IPS-NIHi11 (cell line): ENCODE data around the gene CBFA2T3.
"Not testable (repeated sequence)": the region's sequence is repeated elsewhere in the genome, so short reads cannot be mapped to it uniquely, and the experiment has no call there.

Experiments used
- DNase-seq: peaks from one replicate; pipeline ENCODE4 v3.0.0; 2012; ENCODE audit warnings: mixed read lengths, low spot score

CBFA2T3 gene

GRCh38 chr16:88889702-88890352 lies 87.2 kb downstream of the CBFA2T3 start:
- not testable (repeated sequence) for DNase-seq

GRCh38 chr16:88888461-88889387 lies 88.3 kb downstream of the CBFA2T3 start:
- DNase-seq: no peak

DNA sequence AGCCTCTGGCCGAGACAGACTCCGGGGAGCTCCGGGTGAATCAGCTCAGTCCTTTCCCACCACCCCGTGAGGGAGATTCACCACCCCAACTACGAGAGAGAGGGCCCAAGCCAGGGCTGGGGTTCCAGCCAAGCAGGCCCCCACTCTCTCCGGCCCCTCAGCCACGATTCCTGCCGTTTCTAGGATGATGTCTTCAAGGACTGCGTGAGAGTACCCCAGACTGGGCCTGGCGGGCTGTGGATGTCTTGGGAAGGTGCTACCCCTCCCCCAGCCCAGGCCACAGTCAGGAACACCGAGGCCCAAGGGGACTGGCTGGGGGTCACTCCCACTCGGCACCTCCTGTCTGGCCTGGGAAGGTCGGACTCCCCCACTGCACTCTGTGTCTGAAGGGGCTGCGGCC lies 89.0 kb downstream of the CBFA2T3 start:
- DNase-seq: no peak

DNA sequence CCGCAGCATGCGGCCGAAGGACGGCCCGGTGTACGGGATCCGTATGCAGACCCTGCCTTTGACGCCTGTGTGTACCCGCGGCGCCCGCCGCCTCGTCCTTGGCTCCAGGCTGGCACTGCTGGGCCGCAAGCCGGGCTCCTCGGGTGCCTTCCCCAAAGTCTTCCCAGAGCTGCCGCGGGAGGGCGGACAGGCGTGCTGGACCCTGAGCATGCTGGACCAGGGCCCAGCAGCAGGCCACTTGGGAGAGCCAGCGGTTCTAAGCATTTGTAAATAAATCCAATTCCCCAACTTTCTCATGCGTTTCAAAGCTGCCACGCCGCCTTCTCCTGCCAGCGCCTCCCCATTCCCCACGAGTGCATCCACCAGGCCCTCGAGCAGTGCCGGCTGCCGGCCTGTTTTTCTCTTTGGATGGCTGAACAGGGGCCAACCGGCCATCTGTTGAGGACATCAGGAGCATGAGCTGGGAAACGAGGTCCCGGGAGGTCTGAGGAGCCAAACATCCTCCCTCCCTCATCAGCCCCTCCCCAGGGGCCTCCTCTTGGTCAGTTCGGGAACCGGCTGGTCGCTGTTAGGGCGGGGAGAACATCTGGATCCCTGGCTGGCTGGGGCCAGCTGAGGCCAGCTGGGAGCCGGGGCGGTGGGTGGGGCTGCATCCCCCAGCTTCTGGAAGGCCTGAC lies 90.0 kb downstream of the CBFA2T3 start:
- DNase-seq: no peak

DNA sequence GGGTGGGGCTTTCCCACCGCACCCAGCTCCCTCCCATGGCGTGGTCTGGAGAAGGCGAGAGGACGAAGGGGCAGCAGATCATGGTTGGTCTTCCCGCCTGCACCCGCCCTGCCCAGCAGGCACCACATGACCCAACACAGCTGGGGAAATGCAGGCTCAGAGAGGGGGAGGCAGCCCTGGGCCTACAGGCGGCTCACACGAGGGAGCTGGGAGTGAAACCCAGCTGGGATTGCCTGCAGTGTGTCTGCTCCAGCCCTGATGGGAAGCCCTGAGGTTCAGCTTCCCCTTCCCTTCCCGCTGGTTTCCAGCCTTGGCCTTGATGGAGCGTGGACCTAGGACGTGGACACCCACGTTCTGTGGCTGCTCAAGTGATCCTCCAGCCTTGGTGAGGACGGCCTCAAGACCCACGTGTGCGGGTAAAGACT lies 90.6 kb downstream of the CBFA2T3 start:
- no peak for DNase-seq

GRCh38 chr16:88885693-88886280 lies 91.2 kb downstream of the CBFA2T3 start:
- DNase-seq: no peak

DNA sequence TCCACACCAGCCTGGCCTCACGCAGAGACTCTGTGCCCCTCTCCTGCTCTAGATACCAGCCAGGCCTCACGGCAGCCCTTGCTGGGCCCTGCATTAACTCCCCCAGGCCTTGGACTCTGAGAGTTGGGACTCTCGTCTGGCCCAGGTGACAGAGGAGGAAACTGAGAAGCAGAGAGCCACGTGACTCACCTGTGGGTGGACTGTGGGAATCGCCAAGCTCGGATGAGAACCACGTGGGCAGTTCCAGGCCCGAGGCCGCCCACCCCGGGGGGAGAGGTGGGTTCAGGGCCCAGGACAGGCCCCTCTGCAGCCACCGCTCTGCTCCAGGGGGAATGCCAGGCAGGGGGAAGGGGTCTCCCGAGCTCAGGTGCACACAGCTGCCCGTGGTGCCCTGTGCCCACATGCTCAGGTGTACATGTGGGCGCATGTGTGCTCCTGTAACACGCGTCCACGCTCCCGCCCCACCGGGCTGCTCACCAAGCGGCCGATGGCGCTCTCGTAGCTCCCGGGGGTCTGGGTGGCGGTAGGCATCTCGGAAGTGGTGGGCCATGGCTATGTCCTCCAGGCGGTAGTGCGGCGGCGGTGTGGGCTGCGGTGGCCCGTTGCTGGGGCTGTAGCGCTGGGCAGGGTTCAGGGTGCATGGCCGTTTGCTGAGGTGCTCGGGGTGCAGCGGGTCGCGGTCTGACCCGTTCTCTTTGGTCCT lies 92.3 kb downstream of the CBFA2T3 start:
- DNase-seq: no peak

GRCh38 chr16:88883946-88884345 lies 93.1 kb downstream of the CBFA2T3 start:
- no peak for DNase-seq

DNA sequence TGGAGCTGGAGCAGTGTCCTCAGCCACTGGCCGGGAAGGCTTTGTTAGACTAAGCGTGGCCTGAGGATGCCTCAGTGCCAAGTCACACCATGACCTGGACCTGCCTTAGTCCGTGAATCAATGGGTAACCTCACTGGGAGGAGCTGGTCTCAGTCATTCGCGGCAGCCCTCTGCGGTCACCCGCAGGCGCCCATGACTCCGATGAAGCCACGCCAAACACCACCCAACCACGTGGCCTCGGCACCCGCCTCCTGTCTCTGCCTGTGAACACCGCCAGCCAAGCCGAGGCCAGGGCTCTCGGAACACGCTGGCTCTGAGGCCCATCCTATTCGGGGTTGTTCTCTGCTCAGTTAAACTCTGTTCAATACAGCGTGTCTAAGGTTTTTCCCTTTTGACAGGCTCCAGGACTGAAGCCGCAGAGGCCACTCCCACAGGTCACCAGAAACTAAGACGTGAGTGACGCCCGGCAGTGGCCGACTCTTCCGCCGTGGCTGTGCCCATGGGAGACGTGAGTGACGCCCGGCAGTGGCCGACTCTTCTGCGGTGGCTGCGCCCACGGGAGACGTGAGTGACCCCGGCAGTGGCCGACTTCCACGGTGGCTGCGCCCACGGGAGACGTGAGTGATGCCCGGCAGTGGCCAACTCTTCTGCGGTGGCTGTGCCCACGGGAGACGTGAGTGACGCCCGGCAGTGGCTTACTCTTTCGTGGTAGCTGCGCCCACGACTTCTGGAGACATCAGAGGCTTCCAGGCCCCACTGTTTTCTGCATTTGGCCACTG lies 93.7 kb downstream of the CBFA2T3 start:
- no peak for DNase-seq

DNA sequence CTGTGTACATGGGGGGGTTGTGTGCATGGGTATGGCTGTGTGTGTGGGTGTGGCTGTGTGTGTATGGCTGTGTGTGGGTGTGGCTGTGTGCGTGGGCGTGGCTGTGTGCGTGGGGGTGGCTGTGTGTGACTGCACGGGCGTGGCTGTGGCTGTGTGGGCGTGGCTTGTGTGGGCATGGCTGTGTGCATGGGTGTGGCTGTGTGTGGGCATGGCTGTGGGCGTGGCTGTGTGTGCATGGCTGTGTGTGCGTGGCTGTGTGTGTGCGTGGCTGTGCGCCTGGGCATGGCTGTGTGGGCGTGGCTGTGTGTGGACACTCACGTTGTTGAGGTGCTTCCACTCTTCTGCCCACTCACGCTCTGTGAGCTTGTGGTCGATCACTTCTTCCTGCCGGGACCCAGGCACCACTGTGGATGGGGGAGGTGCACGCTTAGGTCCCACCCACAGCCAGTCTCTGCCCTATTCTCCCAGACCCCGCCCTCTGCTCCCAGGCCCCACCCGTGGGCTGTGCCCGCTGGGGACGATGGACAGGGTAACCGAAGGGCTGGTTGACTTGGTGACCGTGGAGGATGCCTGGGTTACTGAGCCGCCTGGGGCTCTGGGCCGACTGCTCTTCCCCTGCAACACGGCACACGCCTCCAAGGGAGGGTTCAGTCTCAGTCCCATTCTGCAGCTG lies 94.5 kb downstream of the CBFA2T3 start:
- no peak for DNase-seq

DNA sequence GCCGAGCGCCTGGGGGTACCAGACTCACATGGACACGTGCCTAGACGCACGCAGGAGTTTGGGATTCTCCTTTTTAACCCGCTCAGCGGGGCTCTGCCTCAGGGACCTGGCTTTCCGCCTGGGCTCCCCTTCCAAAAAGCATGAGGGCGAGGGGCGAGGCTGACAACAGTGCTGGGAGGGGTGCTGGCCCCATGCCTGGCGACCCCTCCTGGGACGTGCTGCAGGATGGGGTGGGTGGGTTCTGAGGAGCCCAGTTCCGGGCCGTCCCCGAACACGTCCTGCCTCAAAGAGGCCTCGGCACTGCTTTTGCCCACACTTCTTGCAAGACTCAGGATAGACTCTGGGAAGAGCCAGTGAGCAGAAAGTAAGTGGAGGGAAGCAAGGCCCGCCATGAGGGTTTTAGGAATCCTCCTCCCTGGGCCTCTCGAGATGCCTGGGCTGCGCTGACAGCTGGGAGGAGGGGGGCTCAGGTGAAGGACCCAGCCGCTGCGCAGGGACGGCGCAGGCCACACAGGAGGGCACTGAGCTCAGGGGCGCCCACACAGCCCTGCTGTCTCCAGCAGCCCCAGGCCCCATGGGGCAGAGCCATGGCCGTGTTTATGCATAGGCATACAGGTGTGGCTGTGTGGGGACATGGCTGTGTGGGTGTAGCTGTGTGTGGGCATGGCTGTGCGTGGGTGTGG lies 95.2 kb downstream of the CBFA2T3 start:
- no peak for DNase-seq

GRCh38 chr16:88881007-88881615 lies 95.9 kb downstream of the CBFA2T3 start:
- no peak for DNase-seq

DNA sequence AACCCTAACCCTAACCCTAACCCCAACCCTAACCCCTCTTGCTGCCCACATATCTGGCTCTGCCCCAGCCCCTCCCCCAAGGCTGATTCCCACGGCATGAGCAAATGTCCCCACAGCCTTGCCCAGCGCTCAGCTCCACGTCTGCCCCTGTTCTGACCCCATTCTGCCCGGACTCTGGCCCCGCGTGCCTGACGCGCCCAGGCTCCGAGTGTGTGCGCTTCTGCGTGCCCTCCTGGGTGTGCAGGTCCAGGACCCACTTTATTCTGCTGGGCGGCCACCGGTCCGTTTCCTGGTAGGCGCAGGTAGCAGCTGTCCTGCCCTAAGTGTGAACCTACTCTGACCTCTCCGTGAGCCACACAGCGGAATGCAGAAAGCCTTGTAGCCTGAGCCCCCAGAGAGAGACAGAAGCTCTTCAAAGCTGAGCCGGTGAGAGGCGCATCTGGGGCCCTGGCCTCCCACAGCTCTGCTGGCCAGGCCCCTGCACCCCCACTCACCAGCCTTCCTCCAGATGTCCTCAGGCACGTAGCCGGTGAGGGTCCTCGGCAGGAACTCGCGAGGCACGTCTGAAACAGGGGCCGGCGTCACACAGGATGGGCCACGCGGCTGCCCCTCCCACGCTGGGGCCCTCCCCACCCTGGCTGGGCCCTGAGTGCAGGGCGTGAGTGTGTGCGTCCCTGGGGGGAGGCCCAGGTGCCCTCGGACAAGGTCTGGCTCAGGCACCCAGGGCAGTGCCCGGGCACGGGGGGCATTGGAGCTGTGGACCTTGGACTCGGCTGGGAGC lies 96.6 kb downstream of the CBFA2T3 start:
- DNase-seq: no peak

GRCh38 chr16:88879788-88880055 lies 97.3 kb downstream of the CBFA2T3 start:
- DNase-seq: no peak

DNA sequence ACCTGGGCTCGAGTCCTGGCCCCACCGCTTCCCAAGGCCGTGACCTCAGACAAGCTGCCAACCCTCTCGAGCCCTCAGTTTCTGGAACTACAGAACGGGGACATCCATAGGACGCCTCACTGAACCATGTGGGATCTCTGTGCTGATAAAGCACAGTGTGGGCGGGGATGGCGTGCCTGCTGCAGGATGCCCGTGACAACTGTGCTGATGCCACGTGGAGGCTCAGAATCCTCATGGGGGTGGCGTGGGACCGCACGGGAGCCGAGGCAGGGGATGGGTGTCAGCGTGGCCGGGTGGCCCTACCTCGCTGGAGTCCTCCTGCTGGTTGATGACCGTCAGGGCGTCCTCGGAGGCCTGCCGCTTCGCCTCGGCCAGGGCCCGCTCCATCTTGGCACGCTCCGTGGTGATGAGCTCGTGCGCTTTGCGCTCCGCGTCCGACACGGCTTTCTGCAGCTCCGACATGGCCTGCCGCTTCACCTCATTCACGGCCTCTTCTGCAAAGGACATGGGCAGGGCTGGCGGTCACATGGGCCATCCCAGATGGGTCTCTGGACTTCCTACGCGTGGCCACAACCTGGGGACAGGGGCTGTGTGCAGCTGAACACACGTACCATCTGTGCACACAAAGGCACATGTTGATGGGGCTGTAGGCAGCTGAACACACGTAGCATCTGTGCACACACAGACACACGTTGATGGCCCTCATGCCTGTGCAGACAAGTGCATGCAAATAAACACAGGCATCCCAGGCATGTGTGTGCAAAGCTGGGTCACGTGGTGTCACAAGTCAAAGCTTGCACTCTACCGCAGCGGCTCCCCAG lies 97.8 kb downstream of the CBFA2T3 start:
- DNase-seq: no peak

- DNase-seq: no peak
Measured at GRCh38 chr16:88878356-88878755, 98.7 kb downstream of the CBFA2T3 start.

DNA sequence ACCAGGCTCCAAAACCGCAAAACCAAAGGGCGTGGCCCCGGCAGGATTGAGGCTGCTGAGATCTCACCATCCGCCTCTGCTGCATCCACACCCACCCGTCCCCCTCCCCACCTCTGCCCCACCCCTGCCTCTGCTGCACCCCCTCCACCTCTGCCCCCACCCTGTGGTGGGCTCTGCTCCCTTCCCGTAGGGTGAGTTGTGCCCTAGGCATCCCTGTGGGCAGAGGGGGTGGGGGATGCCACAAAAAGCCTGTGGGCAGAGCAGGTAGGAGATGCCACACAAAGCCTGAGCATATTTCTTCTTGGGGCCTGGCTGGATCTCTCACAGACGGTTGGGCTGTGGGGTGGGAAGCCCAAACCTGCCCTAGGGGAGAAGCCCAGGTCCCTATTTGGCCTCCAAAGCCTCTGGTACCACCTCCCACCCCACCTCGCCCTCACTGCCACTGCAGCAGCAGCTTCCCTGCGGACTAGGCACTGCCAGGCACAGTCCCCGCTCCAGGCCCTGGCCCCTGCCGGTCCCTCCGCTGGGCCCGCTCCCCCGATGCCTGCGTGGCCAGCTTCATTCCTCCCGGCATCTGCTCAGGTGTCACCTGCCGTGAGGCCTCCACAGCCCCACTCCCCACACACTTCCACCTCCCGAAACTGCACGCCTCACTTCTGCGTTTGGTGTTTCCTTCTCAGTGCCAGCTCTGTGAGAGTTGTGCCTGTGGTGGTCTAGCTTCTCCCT lies 99.3 kb downstream of the CBFA2T3 start:
- DNase-seq: no peak
